ENCODE measurements around the gene RHO.

GRCh38 chr3:129536374-129536667 lies 7.9 kb downstream of the RHO start:
- TF ChIP-seq POLR2AphosphoS5 (IDR thresholded peaks at IDR 0.05; ENCODE audit: borderline replicate concordance, low read depth, low read length), result no peak
- no peak for TF ChIP-seq EZH2 (IDR thresholded peaks at IDR 0.05)
